Measurements from ENCODE around the gene TEX101.
"Not testable (repeated sequence)": the region's sequence is repeated elsewhere in the genome, so short reads cannot be mapped to it uniquely, and the experiment has no call there.

Gene TEX101

DNA sequence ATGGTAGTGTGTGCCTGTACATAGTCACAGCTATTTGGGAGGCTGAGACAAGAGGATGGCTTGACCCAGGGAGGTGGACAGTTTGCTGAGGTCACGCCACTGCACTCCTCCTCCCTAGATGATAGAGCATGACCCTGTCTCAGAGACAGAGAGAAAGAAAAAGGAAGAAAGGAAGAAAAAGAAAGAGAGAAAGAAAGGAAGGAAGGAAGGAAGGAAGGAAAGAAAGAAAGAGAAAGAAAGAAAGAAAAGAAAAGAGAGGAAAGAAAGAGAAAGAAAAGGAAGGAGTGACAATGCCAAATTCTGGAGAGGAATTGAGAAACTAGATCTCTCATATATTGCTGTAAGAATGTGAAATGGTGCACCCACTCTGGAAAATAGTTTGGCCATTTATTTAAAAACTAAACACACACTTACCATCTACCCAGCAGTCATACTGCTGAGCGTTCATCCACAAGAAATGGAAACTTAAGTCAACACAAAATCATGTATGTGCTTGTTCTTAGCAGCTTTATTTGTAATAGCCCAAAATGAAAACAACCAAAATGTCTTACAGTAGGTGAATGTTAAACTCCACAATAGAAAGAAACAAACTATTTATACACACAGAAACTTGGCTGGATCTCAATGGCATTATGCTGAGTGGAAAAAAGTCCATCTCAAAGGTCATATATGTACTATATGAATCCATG is 7.5 kb downstream of the TEX101 start:
- no peak for DNase-seq

DNA sequence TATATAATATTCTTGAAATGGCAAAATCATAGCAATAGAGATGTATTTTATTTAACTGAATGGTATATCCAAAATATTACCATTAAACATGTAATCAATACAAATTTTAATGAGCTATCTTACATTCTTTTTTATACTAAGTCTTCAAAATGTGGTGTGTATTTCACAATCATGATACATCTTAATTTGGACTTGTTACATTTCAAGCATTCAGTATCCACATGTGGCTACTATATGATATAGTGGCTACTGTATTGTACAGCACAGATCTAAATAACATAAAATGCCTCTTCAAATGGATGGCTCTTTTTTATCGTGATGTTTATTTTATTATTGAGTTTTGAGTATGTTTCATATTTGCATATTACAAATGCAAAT is 8.0 kb downstream of the TEX101 start:
- DNase-seq, result no peak

DNA sequence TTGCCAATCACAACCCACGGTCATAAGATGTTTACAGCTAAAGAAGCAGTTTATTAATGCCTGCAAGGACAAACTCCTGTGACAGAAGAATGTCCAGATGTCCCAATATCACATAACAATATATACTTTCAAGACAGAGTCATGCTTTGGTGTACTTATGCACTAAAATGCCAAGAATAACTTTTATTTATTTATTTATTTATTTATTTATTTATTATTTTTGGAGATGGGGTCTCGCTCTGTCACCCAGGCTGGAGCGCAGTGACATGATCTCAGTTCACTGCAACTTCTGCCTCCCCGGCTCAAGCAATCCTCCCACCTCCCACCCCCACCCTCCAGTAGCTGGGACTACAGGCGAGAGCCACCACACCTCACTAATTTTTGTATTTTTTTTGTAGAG is 9.1 kb downstream of the TEX101 start:
- DNase-seq, result no peak

DNA sequence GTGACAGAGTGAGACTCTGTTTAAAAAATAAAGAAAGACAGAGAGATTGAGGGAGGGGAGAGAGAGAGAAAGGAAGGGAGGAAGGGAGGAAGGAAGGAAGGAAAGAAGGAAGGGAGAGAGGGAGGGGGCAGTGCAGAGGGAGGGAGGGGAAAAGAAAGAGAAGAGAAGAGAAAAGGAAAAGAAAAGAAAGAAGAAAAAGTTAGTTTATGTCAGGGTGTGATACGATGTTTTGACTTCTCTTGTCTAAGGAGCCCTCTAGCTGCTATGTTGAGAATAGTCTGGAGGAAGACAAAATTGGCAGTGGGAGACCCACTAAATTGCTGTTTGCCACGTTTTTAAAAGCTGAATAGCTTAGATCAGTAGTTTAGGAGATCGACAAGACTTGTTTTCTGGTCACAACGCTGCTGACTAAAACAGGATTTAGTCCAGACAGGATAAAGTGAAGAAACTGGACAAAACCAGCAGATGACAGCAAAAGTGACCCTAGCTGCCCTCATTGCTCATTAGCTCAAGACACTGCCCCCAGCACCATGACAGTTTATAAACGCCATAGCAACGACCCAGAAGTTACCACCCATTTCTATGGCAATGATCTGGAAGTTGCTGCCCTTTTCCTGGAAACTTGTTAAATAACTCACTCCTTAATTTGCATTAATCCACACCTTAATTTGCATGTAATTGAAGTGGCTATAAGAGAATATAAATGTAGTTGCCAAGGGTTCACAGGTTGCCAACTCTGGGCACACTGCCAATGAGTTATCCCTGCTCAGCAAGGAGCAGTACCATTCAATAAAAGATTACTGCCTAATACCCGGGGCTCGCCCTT is 11.1 kb downstream of the TEX101 start:
- no peak for DNase-seq

DNA sequence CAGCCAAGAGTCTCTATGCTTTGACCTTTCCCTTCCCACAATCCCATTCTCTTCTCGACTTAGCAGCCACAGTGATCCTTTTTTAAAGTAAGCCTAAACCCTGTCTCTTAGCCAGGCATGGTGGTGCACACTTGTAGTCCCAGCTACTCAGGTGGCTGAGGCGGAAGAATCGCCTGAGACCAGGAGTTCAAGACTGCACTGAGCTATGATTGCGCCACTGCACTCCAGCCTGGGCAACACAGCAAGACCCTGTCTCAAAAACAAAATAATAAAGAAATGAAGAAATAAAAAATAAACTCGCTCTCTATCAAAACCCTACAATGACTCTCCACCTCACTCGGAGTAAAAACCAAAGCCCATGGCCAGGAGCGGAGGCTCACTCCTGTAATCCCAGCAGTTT is 14.7 kb downstream of the TEX101 start:
- DNase-seq, result no peak

DNA sequence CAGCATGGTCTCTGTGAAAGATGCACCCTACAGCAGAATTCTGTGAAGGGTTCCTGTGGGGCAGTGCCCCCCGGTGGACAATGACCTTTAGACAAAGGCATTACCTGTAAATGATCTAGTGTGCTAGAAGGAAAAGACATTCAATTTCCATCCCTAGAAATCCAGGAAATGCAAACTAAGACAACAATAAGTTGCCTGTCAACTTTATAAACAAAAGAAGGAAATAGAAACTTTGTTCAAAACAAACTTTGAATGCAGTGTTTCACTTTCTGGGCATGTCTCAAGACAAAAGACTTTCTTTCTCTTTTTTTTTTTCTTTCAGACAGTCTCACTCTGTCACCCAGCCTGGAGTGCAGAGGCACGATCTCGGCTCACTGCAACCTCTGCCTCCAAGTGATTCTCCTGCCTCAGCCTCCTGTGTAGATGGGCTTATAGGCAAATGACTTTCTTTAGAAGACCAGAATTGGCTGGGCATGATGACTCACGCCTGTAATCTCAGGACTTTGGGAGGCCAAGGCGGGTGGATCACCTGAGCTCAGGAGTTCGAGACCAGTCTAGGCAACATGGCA is 15.5 kb downstream of the TEX101 start:
- DNase-seq, result no peak

DNA sequence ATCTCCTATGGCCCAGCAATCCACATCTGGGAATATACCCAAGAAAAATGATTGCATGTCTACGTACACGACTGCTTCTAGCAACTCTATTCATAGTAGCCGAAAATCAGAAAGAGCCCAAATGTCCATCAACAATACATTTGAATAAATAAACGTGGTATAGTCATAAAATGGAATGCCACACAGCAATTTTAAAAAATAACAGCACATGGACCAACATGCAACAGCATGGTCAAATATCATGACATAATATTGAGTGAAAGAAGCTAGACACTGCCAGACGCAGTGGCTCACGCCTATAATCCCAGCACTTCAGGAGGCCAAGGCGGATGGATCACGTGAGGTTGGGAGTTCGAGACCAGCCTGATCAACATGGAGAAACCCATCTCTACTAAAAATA is 16.3 kb downstream of the TEX101 start:
- no peak for DNase-seq

DNA sequence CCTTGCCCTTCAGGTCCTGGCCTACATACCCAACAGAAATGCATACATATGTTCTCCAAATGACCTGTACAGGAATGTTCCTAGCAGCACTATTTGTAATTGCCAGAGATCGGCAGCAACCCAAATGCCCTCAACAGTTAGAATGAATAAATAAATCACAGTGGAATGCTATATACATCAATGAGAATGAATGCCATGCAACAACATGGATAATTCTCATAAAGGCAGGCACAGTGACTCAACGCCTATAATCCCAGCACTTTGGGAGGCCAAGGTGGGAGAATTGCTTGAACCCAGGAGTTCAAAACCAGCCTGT is 18.6 kb downstream of the TEX101 start:
- DNase-seq, result no peak

DNA sequence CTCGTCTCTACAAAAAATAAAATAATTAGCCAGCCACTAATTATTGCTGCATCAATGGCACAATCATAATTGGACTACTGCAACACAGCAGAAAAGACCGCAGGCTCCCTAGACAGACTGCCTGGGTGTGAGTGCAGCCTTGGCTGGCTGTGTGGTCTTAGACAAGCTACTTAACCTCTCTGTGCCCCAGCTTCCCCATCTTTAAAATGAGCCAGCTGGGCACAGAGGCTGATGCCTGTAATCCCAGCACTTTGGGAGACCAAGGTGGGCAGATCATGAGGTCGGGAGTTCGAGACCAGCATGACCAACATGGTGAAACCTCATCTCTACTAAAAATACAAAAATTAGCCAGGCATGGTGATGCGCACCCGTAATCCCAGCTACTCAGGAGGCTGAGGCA is 19.0 kb downstream of the TEX101 start:
- DNase-seq, result no peak

DNA sequence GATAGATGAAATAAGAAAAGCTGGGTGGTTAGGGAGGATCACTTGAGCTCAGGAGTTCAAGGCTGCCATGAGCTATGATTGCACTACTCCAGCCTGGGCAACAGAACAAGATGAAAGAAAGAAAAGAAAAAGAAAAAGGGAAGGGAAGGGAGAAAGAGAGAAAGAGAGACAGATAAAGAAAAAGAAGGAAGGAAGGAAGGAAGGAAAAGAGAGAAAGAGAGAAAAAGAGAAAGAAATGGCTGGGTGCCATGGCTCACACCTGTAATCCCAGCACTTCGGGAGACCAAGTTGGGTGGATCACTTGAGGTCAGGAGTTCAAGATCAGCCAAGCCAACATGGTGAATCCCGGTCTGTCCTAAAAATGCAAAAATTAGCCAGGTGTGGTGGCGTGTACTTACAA is 21.1 kb downstream of the TEX101 start:
- no peak for DNase-seq

DNA sequence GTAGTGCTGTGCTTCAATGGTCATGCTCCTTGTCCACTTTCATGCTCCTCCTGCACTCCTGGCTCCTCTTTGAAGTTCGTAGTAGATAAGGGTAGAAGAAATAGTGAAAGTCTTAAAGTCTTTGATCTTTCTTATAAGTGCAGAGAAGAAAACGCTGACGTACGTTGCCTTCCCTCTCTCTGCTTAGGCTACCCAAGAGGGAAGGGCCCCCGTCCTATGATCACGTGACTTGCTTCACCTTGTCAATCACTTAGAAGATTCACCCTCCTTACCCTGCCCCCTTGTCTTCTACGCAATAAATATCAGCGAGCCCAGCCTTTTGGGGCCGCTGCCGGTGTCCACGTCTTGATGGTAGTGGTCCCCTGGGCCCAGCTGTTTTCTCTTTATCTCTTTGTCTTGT is 22.6 kb downstream of the TEX101 start:
- DNase-seq, result not testable (repeated sequence)

DNA sequence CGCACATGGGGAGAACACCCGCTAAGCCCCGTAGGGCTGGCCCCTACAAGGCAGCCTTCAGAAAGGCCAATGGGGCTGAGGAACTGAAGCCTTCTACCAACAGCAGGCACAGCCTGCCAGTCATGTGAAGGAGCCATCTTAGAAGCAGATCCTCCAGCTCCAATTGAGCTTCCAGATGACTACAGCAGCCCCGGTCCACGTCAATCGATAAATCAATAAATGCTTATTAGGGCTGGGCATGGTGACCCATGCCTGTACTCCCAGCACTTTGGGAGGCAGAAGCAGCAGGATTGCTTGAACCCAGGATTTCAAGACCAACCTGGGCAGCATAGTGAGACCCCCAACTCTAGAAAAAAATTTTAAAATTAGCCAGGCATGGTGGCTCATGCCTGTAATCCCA is 23.0 kb downstream of the TEX101 start:
- DNase-seq, result no peak

DNA sequence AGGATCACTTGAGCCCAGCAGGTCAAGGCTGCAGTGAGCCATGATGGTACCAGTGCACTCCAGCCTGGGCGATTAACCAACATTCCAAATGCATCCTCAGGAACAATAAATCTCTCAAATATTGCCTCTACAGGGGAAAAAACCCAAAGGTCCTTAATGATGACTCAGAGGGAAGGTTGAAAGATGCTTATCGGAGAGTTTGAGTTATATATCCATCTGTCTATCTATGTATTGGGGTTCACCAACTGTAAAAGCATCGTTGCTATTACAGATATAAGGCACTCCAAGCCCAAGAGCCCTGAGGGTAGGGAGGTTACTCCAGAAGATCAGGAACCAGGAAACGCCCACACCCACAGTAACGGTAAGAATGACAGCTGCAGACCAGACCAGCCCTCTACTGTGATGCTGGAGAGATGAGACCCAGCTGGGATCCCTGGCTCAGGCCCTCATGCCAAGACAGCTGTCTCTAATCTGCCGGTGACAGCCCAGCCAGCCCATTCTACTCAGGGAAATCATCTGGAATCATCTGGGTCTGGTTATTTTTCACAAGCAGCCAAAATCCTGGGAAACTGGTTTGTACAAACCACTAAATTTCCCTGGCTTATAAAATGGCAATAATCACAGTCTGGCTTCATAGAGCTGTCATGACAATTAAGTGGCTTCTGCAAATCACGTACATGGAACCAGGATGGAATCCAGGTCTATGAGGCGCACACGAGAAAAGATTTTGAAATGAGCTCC is 23.8 kb downstream of the TEX101 start:
- DNase-seq, result no peak

DNA sequence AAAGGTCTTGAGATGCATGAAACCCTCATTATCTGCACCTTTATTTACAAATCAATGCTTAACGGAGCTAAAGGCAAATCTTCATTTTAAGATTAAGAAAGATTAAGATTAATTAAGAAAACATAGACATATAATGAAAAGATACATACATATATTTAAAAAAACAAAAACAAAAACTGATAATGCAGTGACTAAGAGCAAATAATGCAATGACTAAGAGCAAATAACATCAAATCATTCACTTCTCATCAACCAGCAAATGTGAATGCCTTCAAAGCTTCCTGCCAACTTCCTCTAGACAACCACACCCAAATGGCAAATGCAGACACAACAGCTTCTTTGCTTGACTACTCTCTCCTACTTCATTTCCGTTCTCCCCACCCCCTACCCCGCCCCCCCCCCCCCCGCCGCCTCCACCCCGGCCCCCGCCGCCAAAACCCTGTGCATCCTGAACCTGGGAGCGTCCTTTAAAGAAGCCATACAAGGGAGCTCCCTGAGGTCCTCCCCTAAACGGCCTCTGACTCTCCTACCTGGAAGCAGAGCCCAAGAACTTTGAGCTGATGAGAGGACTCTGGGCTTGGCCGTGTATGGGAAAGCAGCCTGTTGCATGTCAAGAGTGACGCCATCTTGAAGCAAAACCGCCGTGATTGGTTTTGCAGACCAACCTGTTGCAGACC is 24.5 kb downstream of the TEX101 start:
- no peak for DNase-seq

DNA sequence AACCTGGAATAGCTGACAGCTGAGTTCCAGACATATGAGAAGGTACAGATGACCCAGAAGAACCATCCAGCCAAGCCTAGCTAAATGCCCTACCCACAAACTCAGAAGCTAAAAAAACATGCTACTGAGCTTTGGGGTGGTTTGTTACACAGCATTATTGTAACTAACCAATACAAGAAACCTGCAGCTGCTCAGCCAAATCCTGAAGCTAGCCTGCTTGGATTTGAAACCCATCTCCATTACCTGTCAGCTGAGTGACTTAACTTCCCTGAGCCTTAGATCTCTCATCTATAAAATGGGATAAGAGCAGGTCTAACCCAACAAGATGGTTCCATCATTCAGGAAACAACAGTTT is 25.0 kb downstream of the TEX101 start:
- no peak for DNase-seq

DNA sequence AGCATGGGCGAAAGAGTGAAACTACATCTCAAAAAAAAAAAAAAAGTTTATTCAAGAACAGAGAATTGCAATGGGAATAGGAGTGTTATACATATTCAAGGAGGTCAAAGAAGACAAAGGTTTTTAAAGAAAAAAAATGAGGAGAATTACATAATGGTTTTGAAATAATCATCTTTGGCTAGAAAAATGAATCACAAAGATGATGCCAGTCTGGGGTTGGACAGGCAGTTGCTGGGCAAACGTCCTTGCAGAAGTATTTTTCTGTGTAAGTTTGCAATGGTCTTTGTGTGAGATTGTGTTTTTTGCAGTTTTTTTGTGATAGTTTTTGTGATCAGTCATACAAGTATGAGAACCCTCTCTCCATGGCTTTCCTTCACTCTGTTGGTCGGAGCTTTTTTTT is 27.0 kb downstream of the TEX101 start:
- no peak for DNase-seq

DNA sequence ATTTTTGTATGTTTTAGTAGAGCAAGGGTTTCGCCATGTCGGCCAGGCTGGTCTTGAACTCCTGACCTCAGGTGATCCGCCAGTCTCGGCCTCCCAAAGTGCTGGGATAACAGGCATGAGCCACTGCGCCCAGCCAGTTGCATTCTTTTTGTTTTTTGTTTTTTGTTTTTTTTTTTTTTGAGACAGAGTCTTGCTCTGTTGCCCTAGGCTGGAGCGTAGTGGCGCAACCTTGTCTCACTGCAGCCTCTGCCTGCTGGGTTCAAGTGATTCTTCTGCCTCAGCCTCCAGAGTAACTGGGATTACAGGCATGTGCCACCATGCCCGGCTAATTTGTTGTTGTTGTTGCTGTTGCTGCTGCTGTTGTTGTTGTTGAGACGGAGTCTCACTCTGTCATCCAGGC is 29.4 kb downstream of the TEX101 start:
- not testable (repeated sequence) for DNase-seq

DNA sequence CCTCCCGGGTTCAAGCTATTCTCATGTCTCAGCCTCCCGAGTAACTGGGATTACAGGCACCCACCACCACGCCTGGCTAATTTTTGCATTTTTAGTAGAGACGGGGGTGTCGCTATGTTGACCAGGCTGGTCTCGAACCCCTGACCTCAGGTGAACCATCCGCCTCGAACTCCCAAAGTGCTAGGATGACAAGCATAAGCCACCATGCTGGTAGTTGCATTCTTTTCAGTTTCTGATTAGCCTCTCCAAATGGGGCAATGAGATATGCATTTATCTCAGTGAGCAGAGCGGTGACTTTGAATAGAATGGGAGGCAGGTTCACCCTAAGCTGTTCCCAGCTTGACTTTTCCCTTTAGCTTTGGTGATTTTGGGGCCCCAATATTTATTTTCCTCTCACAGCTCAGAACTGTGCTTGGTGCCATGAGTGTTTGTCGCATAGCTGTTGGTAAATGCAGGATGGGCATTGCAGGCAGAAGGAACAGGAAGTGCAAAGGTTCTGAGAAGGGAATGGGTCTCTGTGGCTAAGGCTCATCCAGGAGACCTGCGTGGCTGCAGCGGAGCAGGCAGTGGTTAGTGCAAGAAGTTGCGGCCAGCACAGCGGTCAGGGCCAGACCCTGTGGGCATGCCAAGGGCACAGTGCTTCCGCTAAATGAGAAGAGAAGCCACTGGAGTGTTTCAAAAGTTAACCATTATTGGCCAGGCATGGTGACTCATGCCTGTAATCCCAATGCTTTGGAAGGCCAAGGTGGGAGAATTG is 30.0 kb downstream of the TEX101 start:
- no peak for DNase-seq

DNA sequence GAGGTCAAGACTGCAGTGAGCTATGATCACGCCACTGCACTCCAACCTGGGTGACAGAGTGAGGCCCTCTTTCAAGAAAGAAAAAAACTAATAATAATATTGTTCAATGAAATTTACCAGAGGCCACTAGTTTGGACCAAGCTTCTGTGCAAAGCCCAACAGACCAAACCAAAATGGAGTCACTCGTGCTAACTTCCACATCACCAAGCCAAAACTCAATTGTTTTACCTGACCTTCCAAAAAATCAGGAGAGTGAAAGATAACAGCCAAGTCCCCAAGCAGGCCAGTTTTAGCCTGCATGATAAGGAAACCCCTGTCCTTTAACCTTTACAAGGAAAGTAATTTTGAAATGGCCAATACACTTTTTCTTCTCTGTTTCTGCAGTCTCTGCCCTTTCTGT is 30.7 kb downstream of the TEX101 start:
- DNase-seq, result no peak

DNA sequence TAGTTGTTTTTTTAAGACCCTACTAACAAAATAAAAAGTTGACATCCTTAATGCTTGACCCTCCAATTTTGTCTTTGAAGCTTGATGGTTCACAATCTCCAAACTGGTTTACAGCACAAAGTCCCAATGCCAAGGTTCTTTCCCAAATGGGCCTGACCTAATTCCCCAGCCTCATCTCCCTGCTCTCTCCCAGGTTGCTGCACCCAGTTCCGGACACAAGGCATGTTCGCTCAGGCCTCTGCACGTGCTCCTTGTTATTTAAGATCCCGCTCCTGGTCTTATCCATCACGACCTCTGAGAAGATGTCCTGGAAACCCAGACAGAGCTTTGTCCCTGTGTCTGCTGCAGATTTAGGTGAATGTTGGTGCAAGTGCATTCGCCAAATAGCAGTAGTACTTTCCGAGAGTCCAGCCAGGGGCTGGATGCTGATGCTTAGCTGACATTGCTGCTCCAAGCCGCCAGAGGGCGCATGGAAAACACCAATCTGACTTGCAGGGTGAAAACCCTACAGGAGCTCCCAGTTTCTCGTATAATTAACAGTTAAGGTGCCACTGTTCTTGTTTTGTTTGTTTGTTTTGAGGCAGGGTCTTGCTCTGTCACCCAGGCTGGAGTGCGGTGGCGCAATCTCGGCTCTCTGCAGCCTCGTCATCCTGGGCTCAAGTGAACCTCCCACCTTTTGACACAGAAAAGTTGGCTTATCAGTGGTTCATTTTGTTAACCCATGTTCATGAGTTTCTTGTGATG is 32.2 kb downstream of the TEX101 start:
- no peak for DNase-seq

DNA sequence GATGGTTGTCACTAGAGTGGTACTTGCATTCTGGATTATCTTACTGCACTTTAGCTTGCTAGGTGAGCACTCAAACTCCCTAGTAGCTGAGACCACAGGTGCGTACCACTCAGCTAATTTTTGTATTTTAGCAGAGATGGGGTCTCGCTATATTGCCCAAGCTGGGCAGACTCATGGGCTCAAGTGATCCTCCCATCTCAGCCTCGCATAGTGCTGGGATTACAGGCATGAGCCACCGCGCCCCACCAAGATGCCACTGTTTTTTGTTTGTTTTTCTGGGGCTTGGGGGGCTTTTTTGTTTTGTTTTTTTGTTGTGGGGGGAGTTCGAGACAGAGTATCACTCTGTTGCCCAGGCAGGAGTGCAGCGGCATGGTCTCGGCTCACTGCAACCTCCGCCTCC is 33.0 kb downstream of the TEX101 start:
- no peak for DNase-seq

DNA sequence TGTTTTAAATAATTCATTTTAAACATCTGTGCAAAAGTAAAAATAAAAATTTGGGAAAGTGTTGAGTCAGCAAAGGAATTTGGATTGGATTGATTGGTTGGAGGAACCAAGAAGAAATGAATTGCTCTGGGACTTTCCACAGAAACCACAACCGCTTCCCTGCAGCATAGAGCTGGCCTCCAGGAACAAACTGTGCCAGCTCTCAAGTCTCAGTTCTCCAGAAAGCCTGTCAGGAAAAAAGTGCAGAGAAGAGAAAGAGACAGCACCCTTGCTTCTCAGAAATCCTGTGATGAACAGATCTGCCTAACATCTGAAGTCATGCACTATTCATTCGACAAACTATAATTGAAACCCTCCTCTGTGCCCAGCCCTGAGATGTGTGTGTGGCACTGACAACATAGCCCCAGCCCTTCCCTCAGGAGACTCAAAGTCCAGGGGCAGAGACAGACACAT is 35.9 kb downstream of the TEX101 start:
- no peak for DNase-seq

Measured in NCI-H2081 treated with DMSO at 0.1 percent for 48 hours (cell line).